ENCODE results near the gene TFEB. TPM values are rescaled to one million over a fixed set of nuclear protein-coding genes. Genes with fewer than 3 reads are reported as not detected.

Gene TFEB
- polyA plus RNA-seq, 1 experiment: 3.9 TPM

- Histone ChIP-seq H3K27me3 (ENCODE audit: control insufficient read depth, insufficient read depth, low read length) (no peaks in the 10 kb centered on the region), H3K4me3 (ENCODE audit: low read depth, low read length) (no peak overlapping the region), H3K27ac (ENCODE audit: low read depth, low read length) (no peak overlapping the region), H3K9me3 (ENCODE audit: control insufficient read depth, insufficient read depth, low read length) (no peaks in the 10 kb centered on the region)
- CTCF ChIA-PET: interaction anchor here (0.9 to 1.7 kb wide), 2 partner anchors 19 to 85 kb away, joined by 3 to 4 read pairs; partner anchors contain the start of gene TOMM6
- POLR2A ChIA-PET: no interaction called here
- no peak for TF ChIP-seq CTCF (IDR thresholded peaks at IDR 0.05; ENCODE audit: low read depth, low read length)
- DNase-seq (ENCODE audit: low read depth, low spot score): no peak
These were observed 33.2 kb downstream of the TFEB start for GRCh38 chr6:41702089-41702745.

- CTCF ChIA-PET: interaction anchor here (0.6 to 2.1 kb wide), 3 partner anchors 22 to 332 kb away, joined by 3 to 12 read pairs (median 5); no protein-coding TSS in a partner anchor
- no peaks in the 10 kb centered on the region for H3K27me3 ChIP-seq (ENCODE audit: control insufficient read depth, insufficient read depth, low read length)
- no peak for TF ChIP-seq CTCF (IDR thresholded peaks at IDR 0.05; ENCODE audit: low read depth, low read length)
- DNase-seq (ENCODE audit: low read depth, low spot score): no peak
- H3K9me3 ChIP-seq (ENCODE audit: control insufficient read depth, insufficient read depth, low read length): no peaks in the 10 kb centered on the region
- POLR2A ChIA-PET: no interaction called here
- no peak overlapping the region for H3K27ac ChIP-seq (ENCODE audit: low read depth, low read length)
- no peak overlapping the region for H3K4me3 ChIP-seq (ENCODE audit: low read depth, low read length)
These were observed 34.7 kb downstream of the TFEB start for GRCh38 chr6:41700463-41701347.

- Histone ChIP-seq H3K27ac (ENCODE audit: low read depth, low read length) (peak overlapping the region; percentile 99), H3K4me3 (ENCODE audit: low read depth, low read length) (no peak overlapping the region; the same call in 1 of the 2 replicates), H3K9me3 (ENCODE audit: control insufficient read depth, insufficient read depth, low read length) (no peaks in the 10 kb centered on the region), H3K27me3 (ENCODE audit: control insufficient read depth, insufficient read depth, low read length) (no peaks in the 10 kb centered on the region)
- POLR2A ChIA-PET: interaction anchor here (0.7 to 1.6 kb wide), 4 partner anchors 8 to 378 kb away, joined by 3 to 10 read pairs (median 4); no protein-coding TSS in a partner anchor
- no peak for TF ChIP-seq CTCF (IDR thresholded peaks at IDR 0.05; ENCODE audit: low read depth, low read length)
- CTCF ChIA-PET: interaction anchor here (1.0 to 2.1 kb wide), 3 partner anchors 16 to 331 kb away, joined by 4 to 12 read pairs (median 5); no protein-coding TSS in a partner anchor
- no peak for DNase-seq (ENCODE audit: low read depth, low spot score)
These were observed 36.3 kb downstream of the TFEB start for GRCh38 chr6:41699063-41699462.

- Histone ChIP-seq H3K27me3 (ENCODE audit: control insufficient read depth, insufficient read depth, low read length) (no peaks in the 10 kb centered on the region), H3K27ac (ENCODE audit: low read depth, low read length) (peak overlapping the region; percentile 99), H3K4me3 (ENCODE audit: low read depth, low read length) (peak overlapping the region; percentile 18), H3K9me3 (ENCODE audit: control insufficient read depth, insufficient read depth, low read length) (no peaks in the 10 kb centered on the region)
- peak; percentile 89 for DNase-seq (ENCODE audit: low read depth, low spot score)
- ChIA-PET CTCF (interaction anchor here (1.0 to 4.0 kb wide), 3 partner anchors 8 to 36 kb away, joined by 5 to 31 read pairs (median 5); no protein-coding TSS in a partner anchor), POLR2A (interaction anchor here (0.7 to 1.6 kb wide), 4 partner anchors 9 to 378 kb away, joined by 3 to 10 read pairs (median 4); no protein-coding TSS in a partner anchor)
- no peak for TF ChIP-seq CTCF (IDR thresholded peaks at IDR 0.05; ENCODE audit: low read depth, low read length)
These were observed 37.3 kb downstream of the TFEB start for GRCh38 chr6:41697861-41698781.
